Esophagus muscularis mucosa (tissue), 4 donors: ENCODE data around the gene CIB1. TPM values are rescaled to one million over a fixed set of nuclear protein-coding genes. Genes with fewer than 3 reads are reported as not detected.

ENCODE experiments used
- DNase-seq: peaks from one replicate; pipeline ENCODE4 v3.0.0-alpha.2; 2017; ENCODE audit errors: extremely low spot score
- H3K27ac ChIP-seq, 4 donors: fragments of 200-600 bp; sonication (generic); replicated peaks in 1 of 4; 1 replicate in 3 of 4; 2 replicates in 1 of 4; pipeline ENCODE4 v1.5.1; 2016 to 2019; ENCODE audit warnings: mild to moderate bottlenecking in 1 of 4
- H3K27me3 ChIP-seq, 4 donors: fragments of 200-600 bp; sonication (generic); one replicate each; pipeline versions ENCODE4 v1.5.1 to v1.6.0; 2016 to 2019
- H3K36me3 ChIP-seq, 4 donors: fragments of 200-600 bp; sonication (generic); one replicate each; pipeline ENCODE4 v1.5.1; 2016 to 2019
- H3K4me1 ChIP-seq, 4 donors: fragments of 200-600 bp; sonication (generic); one replicate each; pipeline ENCODE4 v1.5.1; 2016 to 2019
- H3K4me3 ChIP-seq, 4 donors: fragments of 200-600 bp; sonication (generic); 1 replicate in 2 of 4; 2 replicates in 2 of 4; pipeline ENCODE4 v1.5.1; 2016 to 2019; ENCODE audit warnings: mild to moderate bottlenecking in 4 of 4, moderate library complexity in 1 of 4
- H3K9me3 ChIP-seq, 4 donors: fragments of 200-600 bp; sonication (generic); 1 replicate in 3 of 4; 2 replicates in 1 of 4; pipeline ENCODE4 v1.5.1; 2016 to 2019
- EP300 ChIP-seq: sonication (generic); formaldehyde crosslinking; IDR thresholded peaks from one replicate; pipeline ENCODE4 v1.6.1; 2017; ENCODE audit warnings: antibody characterized with exemption
- POLR2A ChIP-seq: fragments of 450-650 bp; IDR thresholded peaks from one replicate; pipeline ENCODE4 v1.6.1; 2017; ENCODE audit warnings: antibody characterized with exemption, moderate library complexity, mild to moderate bottlenecking, low read depth
- POLR2AphosphoS5 ChIP-seq, 2 donors: sonication (generic); formaldehyde crosslinking; IDR thresholded peaks; one replicate each; pipeline ENCODE4 v1.6.1; 2017; ENCODE audit warnings: antibody characterized with exemption in 2 of 2
- WGBS: methylation state at CpG from one replicate; pipeline ENCODE4 v1.1.5; 2018; 5-methylcytosine and 5-hydroxymethylcytosine counted together
- intact Hi-C: fragments of 100-400 bp; cut with DNase I; formaldehyde crosslinking; loops from one replicate; pipeline ENCODE4 v1.15.1; 2023
- total RNA-seq, 4 donors: library from RNA; depleted of rRNA; stranded (reverse); fragments of >200 nt; gene quantifications; one replicate each; pipeline versions ENCODE4 v1.1.0 to v1.2.1, GENCODE V29; 2016
- TF ChIP-seq, protein P1 (sequence below), 3 experiments: fragments of 200-600 bp in 2 of 3; fragments of 450-650 bp in 1 of 3; sonication (generic) in 2 of 3; IDR thresholded peaks; one replicate each; pipeline ENCODE4 v1.5.1; 2017 to 2019; ENCODE audit warnings: antibody characterized with exemption in 3 of 3, mild to moderate bottlenecking in 2 of 3, moderate library complexity in 1 of 3

Gene CIB1
- total RNA-seq, 4 donors from 2014 or later = 27.2 to 49.0 (median 33.8) TPM

DNA sequence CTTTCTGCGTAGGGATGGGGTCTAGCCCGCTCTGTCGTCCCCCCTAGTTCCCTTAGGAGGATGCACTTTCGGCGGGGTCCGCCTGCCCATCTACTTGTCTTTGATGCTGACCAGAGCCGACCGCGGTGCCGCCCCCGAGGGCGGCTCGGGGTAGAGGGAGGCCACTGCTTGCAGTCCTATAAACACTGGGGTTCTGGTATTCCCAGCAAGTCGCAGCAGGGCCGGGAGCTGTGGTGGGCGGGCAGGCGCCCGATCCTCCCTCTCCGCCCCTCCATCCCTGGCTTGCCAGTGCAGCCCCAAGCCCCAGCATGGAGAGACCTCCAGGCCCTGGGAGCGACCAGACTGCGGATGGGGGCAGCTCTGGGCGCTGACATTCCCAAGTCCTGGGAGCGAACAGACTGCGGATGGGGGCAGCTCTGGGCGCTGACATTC lies 31.8 kb downstream of the CIB1 start:
- no peaks in the 10 kb centered on the region for H3K27me3 ChIP-seq
- intact Hi-C loops = no loop called here
- peak overlapping the region; percentile 67 to 86 (median 83) for H3K4me3 ChIP-seq
- 8% methylated on average over 2 of the region's 25 CpGs for WGBS
- no peak for DNase-seq
- peaks cover 43 to 85% (median 75%) of the 10 kb centered on the region in 4 donors for H3K4me1 ChIP-seq
- H3K36me3 ChIP-seq = peaks cover 0 to 24% (median 12%) of the 10 kb centered on the region in 4 donors
- H3K27ac ChIP-seq = peak overlapping the region; percentile 83 to 86 (median 86)
- no peaks in the 10 kb centered on the region for H3K9me3 ChIP-seq
- TF ChIP-seq EP300 (no peak), POLR2AphosphoS5 (IDR thresholded peaks at IDR 0.05) (no peak), POLR2A (no peak)
- TF ChIP-seq, protein P1, sequence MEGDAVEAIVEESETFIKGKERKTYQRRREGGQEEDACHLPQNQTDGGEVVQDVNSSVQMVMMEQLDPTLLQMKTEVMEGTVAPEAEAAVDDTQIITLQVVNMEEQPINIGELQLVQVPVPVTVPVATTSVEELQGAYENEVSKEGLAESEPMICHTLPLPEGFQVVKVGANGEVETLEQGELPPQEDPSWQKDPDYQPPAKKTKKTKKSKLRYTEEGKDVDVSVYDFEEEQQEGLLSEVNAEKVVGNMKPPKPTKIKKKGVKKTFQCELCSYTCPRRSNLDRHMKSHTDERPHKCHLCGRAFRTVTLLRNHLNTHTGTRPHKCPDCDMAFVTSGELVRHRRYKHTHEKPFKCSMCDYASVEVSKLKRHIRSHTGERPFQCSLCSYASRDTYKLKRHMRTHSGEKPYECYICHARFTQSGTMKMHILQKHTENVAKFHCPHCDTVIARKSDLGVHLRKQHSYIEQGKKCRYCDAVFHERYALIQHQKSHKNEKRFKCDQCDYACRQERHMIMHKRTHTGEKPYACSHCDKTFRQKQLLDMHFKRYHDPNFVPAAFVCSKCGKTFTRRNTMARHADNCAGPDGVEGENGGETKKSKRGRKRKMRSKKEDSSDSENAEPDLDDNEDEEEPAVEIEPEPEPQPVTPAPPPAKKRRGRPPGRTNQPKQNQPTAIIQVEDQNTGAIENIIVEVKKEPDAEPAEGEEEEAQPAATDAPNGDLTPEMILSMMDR (IDR thresholded peaks at IDR 0.05) = no peak

DNA sequence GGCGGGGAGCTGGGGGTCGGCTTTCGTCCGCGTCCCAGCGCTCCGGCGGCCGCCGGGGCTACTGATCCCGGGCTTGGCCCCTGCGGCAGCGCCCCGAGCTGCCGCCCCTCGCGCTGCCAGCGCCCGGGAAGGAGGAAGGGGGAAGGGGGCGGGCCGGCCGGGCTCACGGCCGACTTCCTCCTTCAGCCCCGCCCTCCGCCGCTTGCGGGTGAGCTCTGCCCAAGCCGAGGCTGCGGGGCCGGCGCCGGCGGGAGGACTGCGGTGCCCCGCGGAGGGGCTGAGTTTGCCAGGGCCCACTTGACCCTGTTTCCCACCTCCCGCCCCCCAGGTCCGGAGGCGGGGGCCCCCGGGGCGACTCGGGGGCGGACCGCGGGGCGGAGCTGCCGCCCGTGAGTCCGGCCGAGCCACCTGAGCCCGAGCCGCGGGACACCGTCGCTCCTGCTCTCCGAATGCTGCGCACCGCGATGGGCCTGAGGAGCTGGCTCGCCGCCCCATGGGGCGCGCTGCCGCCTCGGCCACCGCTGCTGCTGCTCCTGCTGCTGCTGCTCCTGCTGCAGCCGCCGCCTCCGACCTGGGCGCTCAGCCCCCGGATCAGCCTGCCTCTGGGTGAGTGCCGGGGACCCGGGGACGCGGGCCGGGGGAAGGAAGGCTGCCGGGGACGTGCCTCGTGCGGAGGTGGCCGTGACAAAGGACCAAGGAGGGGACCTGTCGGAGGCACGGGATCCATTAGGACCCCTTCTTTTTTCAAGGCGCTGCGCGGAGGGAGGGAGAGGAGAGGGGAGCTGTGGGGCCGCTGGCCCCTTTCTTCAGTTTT lies 32.4 kb downstream of the CIB1 start, which contains the start of gene SEMA4B:
Gene SEMA4B, plus strand, starts transcription at position 201 of the 814 bp plus-strand sequence. Its CDS starts 249 bp downstream, at position 450.
- Histone ChIP-seq H3K4me1 (peaks cover 37 to 81% (median 72%) of the 10 kb centered on the region in 4 donors), H3K36me3 (peaks cover 0 to 19% (median 7%) of the 10 kb centered on the region in 4 donors), H3K27me3 (no peaks in the 10 kb centered on the region), H3K27ac (peak within 1 kb of the TSS; percentile 83 to 86 (median 86)), H3K4me3 (peak within 1 kb of the TSS; percentile 67 to 86 (median 83)), H3K9me3 (no peaks in the 10 kb centered on the region)
- no peak for DNase-seq
- WGBS = 0% methylated on average over 12 of the region's 88 CpGs
- TF ChIP-seq POLR2A = no peak
- peak; percentile 31 to 67 for TF ChIP-seq POLR2AphosphoS5 (IDR thresholded peaks at IDR 0.05)
- no peak for TF ChIP-seq EP300
- intact Hi-C loops = no loop called here

DNA sequence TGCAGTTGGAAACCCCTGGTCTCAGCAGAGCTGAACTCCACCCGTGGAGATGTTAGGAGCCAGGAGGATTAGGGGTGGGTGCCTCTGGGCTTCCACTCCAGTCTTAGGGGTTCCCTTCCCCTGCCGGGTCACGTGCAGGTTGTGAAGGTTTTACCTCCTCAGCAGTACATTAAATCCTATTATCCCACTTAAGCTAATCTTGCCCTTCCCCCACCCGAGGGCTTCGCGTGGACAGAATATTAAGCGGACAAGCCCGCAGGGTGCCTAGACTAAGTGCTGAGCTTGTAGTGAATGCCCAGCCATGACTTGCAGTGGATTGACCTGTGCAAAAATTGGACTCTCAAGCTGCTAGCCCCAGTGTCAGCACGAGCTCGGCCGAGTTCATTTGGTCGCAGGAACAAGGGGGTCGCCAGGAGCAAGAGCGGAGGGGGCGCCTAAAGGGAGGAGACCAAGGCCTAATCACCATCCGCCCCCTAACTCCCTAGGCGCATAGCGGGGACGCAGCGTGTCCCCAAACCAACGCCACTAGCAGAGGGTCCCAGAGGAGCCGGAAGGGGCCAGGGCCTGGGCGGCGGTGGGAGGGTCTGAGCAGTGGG lies 33.1 kb downstream of the CIB1 start:
- no peak for DNase-seq
- TF ChIP-seq, protein P1 (IDR thresholded peaks at IDR 0.05) = no peak
- TF ChIP-seq EP300 = no peak
- no peak for TF ChIP-seq POLR2A
- TF ChIP-seq POLR2AphosphoS5 (IDR thresholded peaks at IDR 0.05) = no peak
- peaks cover 0 to 12% (median 4%) of the 10 kb centered on the region in 4 donors for H3K36me3 ChIP-seq
- no peaks in the 10 kb centered on the region for H3K27me3 ChIP-seq
- 0% methylated on average over 9 of the region's 24 CpGs for WGBS
- peak overlapping the region; percentile 83 to 86 (median 86) for H3K27ac ChIP-seq
- H3K4me1 ChIP-seq = peaks cover 32 to 76% (median 65%) of the 10 kb centered on the region in 4 donors
- H3K4me3 ChIP-seq = peak overlapping the region; percentile 67 to 86 (median 83)
- H3K9me3 ChIP-seq = no peaks in the 10 kb centered on the region
- intact Hi-C loops = no loop called here

DNA sequence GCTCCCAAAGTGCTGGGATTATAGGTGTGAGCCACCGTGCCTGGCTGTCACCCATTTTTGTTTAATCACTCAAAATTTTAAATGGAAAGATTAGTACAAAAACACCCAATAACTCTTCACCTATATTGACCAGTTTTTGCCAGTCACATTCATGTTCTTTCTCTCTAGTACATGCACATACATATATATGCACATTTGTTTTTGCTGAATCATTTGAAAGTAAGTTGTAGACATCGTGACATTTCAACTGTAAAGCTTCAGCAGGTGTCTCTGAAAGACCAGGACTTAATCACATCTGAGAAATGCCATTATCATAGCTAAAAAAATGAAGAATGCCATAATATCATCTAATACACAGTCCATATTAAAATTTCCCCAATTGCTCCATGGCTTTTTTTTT lies 39.1 kb downstream of the CIB1 start:
- no peak for TF ChIP-seq POLR2A
- no peak for TF ChIP-seq EP300
- TF ChIP-seq POLR2AphosphoS5 (IDR thresholded peaks at IDR 0.05) = no peak
- TF ChIP-seq, protein P1 (IDR thresholded peaks at IDR 0.05) = no peak
- Histone ChIP-seq H3K4me1 (peaks cover 39 to 75% (median 69%) of the 10 kb centered on the region in 4 donors), H3K36me3 (peaks cover 0 to 4% (median 0%) of the 10 kb centered on the region in 4 donors), H3K27me3 (no peaks in the 10 kb centered on the region), H3K4me3 (no peak overlapping the region), H3K9me3 (no peaks in the 10 kb centered on the region), H3K27ac (peak overlapping the region; percentile 94 to 100 (median 97))
- no peak for DNase-seq
- WGBS = 92% methylated on average over 2 of the region's 2 CpGs
- intact Hi-C loops = no loop called here
